Spleen (tissue), 11 donors: ENCODE data around the gene CFAP157. TPM values are rescaled to one million over a fixed set of nuclear protein-coding genes. Genes with fewer than 3 reads are reported as not detected.

Source experiments
- DNase-seq: peaks from one replicate; pipeline ENCODE4 v3.0.0-alpha.2; 2020
- H3K27ac ChIP-seq, 8 donors: fragments of 200-600 bp; sonication (generic) in 7 of 8; 1 replicate in 4 of 8; 2 replicates in 4 of 8; pipeline versions ENCODE4 v1.5.0 to v1.8.0; 2016 to 2021; ENCODE audit warnings: inconsistent platforms in 4 of 8, mild to moderate bottlenecking in 4 of 8, moderate library complexity in 1 of 8
- H3K27me3 ChIP-seq, 7 donors: fragments of 200-600 bp; sonication (generic) in 6 of 7; replicated peaks in 1 of 7; 1 replicate in 4 of 7; 2 replicates in 3 of 7; pipeline versions ENCODE4 v1.5.0 to v1.8.0; 2016 to 2021; ENCODE audit warnings: inconsistent platforms in 3 of 7, mild to moderate bottlenecking in 1 of 7
- H3K36me3 ChIP-seq, 6 donors: fragments of 200-600 bp; sonication (generic) in 5 of 6; 1 replicate in 4 of 6; 2 replicates in 2 of 6; pipeline versions ENCODE4 v1.5.0 to v1.8.0; 2016 to 2021; ENCODE audit warnings: inconsistent platforms in 2 of 6
- H3K4me1 ChIP-seq, 6 donors: fragments of 200-600 bp; sonication (generic) in 5 of 6; 1 replicate in 3 of 6; 2 replicates in 3 of 6; pipeline versions ENCODE4 v1.5.0 to v1.8.0; 2016 to 2021; ENCODE audit warnings: inconsistent platforms in 3 of 6
- H3K4me3 ChIP-seq, 8 donors: fragments of 200-600 bp; sonication (generic) in 7 of 8; 1 replicate in 4 of 8; 2 replicates in 4 of 8; pipeline versions ENCODE4 v1.5.0 to v1.8.0; 2016 to 2021; ENCODE audit warnings: inconsistent platforms in 4 of 8, mild to moderate bottlenecking in 4 of 8, moderate library complexity in 2 of 8
- H3K9me3 ChIP-seq, 8 donors: fragments of 200-600 bp; sonication (generic) in 7 of 8; 1 replicate in 4 of 8; 2 replicates in 4 of 8; pipeline versions ENCODE4 v1.5.0 to v1.8.0; 2016 to 2021; ENCODE audit warnings: inconsistent platforms in 4 of 8
- CTCF ChIP-seq, 11 experiments: fragments of 200-600 bp in 7 of 11; fragments of 450-650 bp in 4 of 11; sonication (generic) in 4 of 11; IDR thresholded peaks in 8 of 11; conservative IDR thresholded peaks in 3 of 11; 1 replicate in 7 of 11; 2 replicates in 4 of 11; pipeline versions ENCODE4 v1.4.0 to v1.8.0; 2016 to 2021; ENCODE audit warnings: antibody characterized with exemption in 11 of 11, inconsistent platforms in 4 of 11, mild to moderate bottlenecking in 1 of 11
- POLR2A ChIP-seq, 3 donors: fragments of 450-650 bp; IDR thresholded peaks; one replicate each; pipeline ENCODE4 v1.5.1; 2017; ENCODE audit warnings: antibody characterized with exemption in 3 of 3, mild to moderate bottlenecking in 1 of 3
- POLR2AphosphoS5 ChIP-seq, 3 donors: sonication (generic); formaldehyde crosslinking; IDR thresholded peaks; one replicate each; pipeline ENCODE4 v1.5.1; 2017; ENCODE audit warnings: antibody characterized with exemption in 3 of 3
- WGBS, 5 donors: extraction: QIAGEN DNeasy Blood & Tissue Kit in 3 of 5; methylation state at CpG; one replicate each; pipeline versions ENCODE4 v1.1.5 to v1.1.7; 2013 to 2018; 5-methylcytosine and 5-hydroxymethylcytosine counted together
- intact Hi-C: fragments of 100-400 bp; cut with DNase I; formaldehyde crosslinking; loops from one replicate; pipeline ENCODE4 v1.15.0; 2023; ENCODE audit warnings: low total_unique reads
- polyA plus RNA-seq, 3 donors: library from polyadenylated mRNA; stranded (reverse); fragments of 200-250 nt; gene quantifications; one replicate each; pipeline ENCODE4 v1.2.1, GENCODE V29; 2013
- total RNA-seq, 7 donors: library from RNA; depleted of rRNA in 3 of 7; stranded (reverse); fragments of >200 nt in 3 of 7; fragmentation: NEBNext Ultra II Directional in 4 of 7; extraction: Animal tissue kit (Norgen Biotek cat#: 25700) in 4 of 7; gene quantifications; one replicate each; pipeline versions ENCODE4 v1.1.0 to v1.2.1, GENCODE V29; 2016 to 2021
- donor health status: healthy with polysubstance abuse.
- donor health status: DM: no; HTN: no; CAD: no; lungs with moderate emphysema.
- donor health status: DM: no; HTN: no; CAD: no.
- donor health status: Bipolar disorder and iron deficiency.
- donor health status: healthy.
- donor health status: DM: no; HTN: no; CAD: no.
- donor health status: DM: yes; HTN: yes; CAD: no.

The CFAP157 gene
- total and polyA plus RNA-seq, 10 donors: 0.09 to 0.21 (median 0.13) TPM; not detected in 3

- TF ChIP-seq POLR2A (IDR thresholded peaks at IDR 0.05) (no peak), POLR2AphosphoS5 (IDR thresholded peaks at IDR 0.05) (peak in 1 of 3 donors; percentile 39)
- Histone ChIP-seq H3K27ac (peak overlapping the region in 4 of 8 donors; percentile 19 to 92 (median 36)), H3K9me3 (no peaks in the 10 kb centered on the region), H3K36me3 (peaks cover 2 to 98% (median 43%) of the 10 kb centered on the region in 6 donors), H3K4me1 (peaks cover 20 to 99% (median 65%) of the 10 kb centered on the region in 6 donors), H3K4me3 (no peak overlapping the region), H3K27me3 (no peaks in the 10 kb centered on the region)
- WGBS, 5 donors: 75 to 93% (median 91%) methylated on average over 1 to 5 of the region's 5 CpGs
- intact Hi-C loops: no loop called here
- no peak for DNase-seq
Measured at GRCh38 chr9:127758843-127759242, 52.1 kb downstream of the CFAP157 start.

GRCh38 chr9:127761061-127761460 lies 54.3 kb downstream of the CFAP157 start:
- H3K27ac ChIP-seq: peak overlapping the region in 6 of 8 donors; percentile 58 to 92 (median 90)
- peak overlapping the region in 1 of 8 donors; percentile 48 for H3K4me3 ChIP-seq
- H3K27me3 ChIP-seq: no peaks in the 10 kb centered on the region
- TF ChIP-seq POLR2A (IDR thresholded peaks at IDR 0.05) (no peak), CTCF (IDR thresholded peaks at IDR 0.05 in 8 of 11, conservative IDR thresholded peaks at IDR 0.05 in 3 of 11) (no peak), POLR2AphosphoS5 (IDR thresholded peaks at IDR 0.05) (no peak)
- peaks cover 32 to 100% (median 74%) of the 10 kb centered on the region in 6 donors for H3K4me1 ChIP-seq
- 80 to 89% (median 84%) methylated on average over 5 of the region's 5 CpGs for WGBS, 5 donors
- H3K36me3 ChIP-seq: peaks cover 2 to 98% (median 41%) of the 10 kb centered on the region in 6 donors
- DNase-seq: no peak
- intact Hi-C loops: no loop called here
- H3K9me3 ChIP-seq: no peaks in the 10 kb centered on the region

- 64 to 80% (median 74%) methylated on average over 4 to 5 of the region's 5 CpGs for WGBS, 5 donors
- no peak for TF ChIP-seq CTCF (IDR thresholded peaks at IDR 0.05 in 8 of 11, conservative IDR thresholded peaks at IDR 0.05 in 3 of 11)
- no peak for TF ChIP-seq POLR2A (IDR thresholded peaks at IDR 0.05)
- peak in 1 of 3 donors; percentile 63 for TF ChIP-seq POLR2AphosphoS5 (IDR thresholded peaks at IDR 0.05)
- peaks cover 2 to 98% (median 45%) of the 10 kb centered on the region in 6 donors for H3K36me3 ChIP-seq
- H3K27ac ChIP-seq: peak overlapping the region in 6 of 8 donors; percentile 58 to 92 (median 90)
- no peaks in the 10 kb centered on the region for H3K9me3 ChIP-seq
- peak overlapping the region in 2 of 8 donors; percentile 5 to 48 for H3K4me3 ChIP-seq
- H3K4me1 ChIP-seq: peaks cover 36 to 100% (median 76%) of the 10 kb centered on the region in 6 donors
- no peak for DNase-seq
- intact Hi-C loops: no loop called here
- H3K27me3 ChIP-seq: no peaks in the 10 kb centered on the region
Measured at GRCh38 chr9:127761491-127761956, 54.7 kb downstream of the CFAP157 start.

GRCh38 chr9:127762111-127762676 lies 55.4 kb downstream of the CFAP157 start:
- Histone ChIP-seq H3K4me1 (peaks cover 43 to 100% (median 80%) of the 10 kb centered on the region in 6 donors), H3K9me3 (no peaks in the 10 kb centered on the region), H3K36me3 (peaks cover 2 to 98% (median 52%) of the 10 kb centered on the region in 6 donors), H3K27me3 (no peaks in the 10 kb centered on the region), H3K27ac (peak overlapping the region in 7 of 8 donors; percentile 44 to 92 (median 89)), H3K4me3 (peak overlapping the region in 1 of 8 donors; percentile 48)
- 34 to 58% (median 46%) methylated on average over 15 to 16 of the region's 16 CpGs for WGBS, 5 donors
- TF ChIP-seq POLR2A (IDR thresholded peaks at IDR 0.05): no peak
- peak in 1 of 11 experiments; percentile 5 for TF ChIP-seq CTCF (IDR thresholded peaks at IDR 0.05 in 8 of 11, conservative IDR thresholded peaks at IDR 0.05 in 3 of 11)
- TF ChIP-seq POLR2AphosphoS5 (IDR thresholded peaks at IDR 0.05): peak; percentile 63 to 71 (median 67)
- intact Hi-C loops: no loop called here
- peak; percentile 89 for DNase-seq
